ENCODE results near the gene TMEM53. TPM values are rescaled to one million over a fixed set of nuclear protein-coding genes. Genes with fewer than 3 reads are reported as not detected.

Gene TMEM53
- total RNA-seq, 2 donors from 2014 or later, result 10.2 to 10.8 TPM

DNA sequence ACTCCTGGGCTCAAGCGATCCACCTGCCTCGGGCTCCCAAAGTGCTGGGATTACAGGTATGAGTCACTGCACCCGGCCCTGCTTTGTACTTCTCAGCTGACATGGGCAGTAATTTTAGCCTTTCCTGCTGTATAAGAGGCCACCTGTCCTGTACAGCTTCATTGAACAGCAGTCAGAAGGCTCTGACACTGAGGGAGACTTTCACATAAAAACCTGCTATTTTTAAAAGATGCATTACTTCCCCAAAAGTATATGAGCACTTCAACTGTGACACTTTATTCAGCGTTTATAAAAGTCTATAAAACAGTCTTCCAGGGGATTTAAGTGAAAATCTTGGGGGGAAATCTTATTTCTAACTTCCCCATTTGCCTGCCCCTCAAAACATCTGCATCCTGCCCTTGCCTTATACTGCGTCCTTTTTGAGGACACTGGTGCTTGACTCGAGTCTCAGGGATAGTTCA lies 39.1 kb upstream of the TMEM53 start:
- peaks cover 5% of the 10 kb centered on the region for H3K36me3 Mint-ChIP-seq (ENCODE audit: low read depth)
- H3K4me1 Mint-ChIP-seq, result peaks cover 5% of the 10 kb centered on the region
- H3K9me3 Mint-ChIP-seq, result peaks cover 10% of the 10 kb centered on the region

GRCh38 chr1:44707959-44708831 lies 33.9 kb upstream of the TMEM53 start:
- peaks cover 14% of the 10 kb centered on the region for H3K9me3 Mint-ChIP-seq
- 67 to 77% methylated on average over 12 to 15 of the region's 15 CpGs for WGBS, 2 experiments (ENCODE audit: insufficient coverage in 1 of 2, insufficient read length in 1 of 2)
- no peaks in the 10 kb centered on the region for H3K4me1 ChIP-seq (ENCODE audit: control insufficient read depth, insufficient read depth, low read length)
- peak; percentile 70 for DNase-seq
- no peak overlapping the region for H3K4me3 ChIP-seq (ENCODE audit: low read length)
- H3K36me3 Mint-ChIP-seq (ENCODE audit: low read depth), result peaks cover 5% of the 10 kb centered on the region
- H3K27me3 ChIP-seq (ENCODE audit: control insufficient read depth, insufficient read depth, low read length, poor library complexity, severe bottlenecking), result no peaks in the 10 kb centered on the region
- peaks cover 18% of the 10 kb centered on the region for H3K27me3 Mint-ChIP-seq (ENCODE audit: insufficient read depth)
- H3K4me3 Mint-ChIP-seq, result no peak overlapping the region
- no peaks in the 10 kb centered on the region for H3K4me1 Mint-ChIP-seq
- TF ChIP-seq CTCF (conservative IDR thresholded peaks at IDR 0.05), result peak; percentile 78
- no peak overlapping the region for H3K9ac ChIP-seq (ENCODE audit: extremely low read depth, low read length, poor library complexity, severe bottlenecking)
- H3K36me3 ChIP-seq (ENCODE audit: control insufficient read depth, insufficient read depth, low read length), result no peaks in the 10 kb centered on the region
- H3K27ac Mint-ChIP-seq, result no peak overlapping the region
- H3K9me3 ChIP-seq (ENCODE audit: control insufficient read depth, low read length), result no peaks in the 10 kb centered on the region
- no peak overlapping the region for H3K27ac ChIP-seq (ENCODE audit: low read depth, low read length)

More for the DNA sequence above, 39.1 kb upstream of the TMEM53 start:
- TF ChIP-seq CTCF (conservative IDR thresholded peaks at IDR 0.05), result no peak
- no peaks in the 10 kb centered on the region for H3K27me3 ChIP-seq (ENCODE audit: control insufficient read depth, insufficient read depth, low read length, poor library complexity, severe bottlenecking)
- H3K4me3 ChIP-seq (ENCODE audit: low read length), result no peak overlapping the region
- peaks cover 7% of the 10 kb centered on the region for H3K4me1 ChIP-seq (ENCODE audit: control insufficient read depth, insufficient read depth, low read length)
- 85 to 90% methylated on average over 5 to 6 of the region's 6 CpGs for WGBS, 2 experiments (ENCODE audit: insufficient coverage in 1 of 2, insufficient read length in 1 of 2)
- H3K9ac ChIP-seq (ENCODE audit: extremely low read depth, low read length, poor library complexity, severe bottlenecking), result no peak overlapping the region
- Mint-ChIP-seq H3K27me3 (ENCODE audit: insufficient read depth) (peaks cover 22% of the 10 kb centered on the region), H3K4me3 (no peak overlapping the region), H3K27ac (no peak overlapping the region)
- no peaks in the 10 kb centered on the region for H3K9me3 ChIP-seq (ENCODE audit: control insufficient read depth, low read length)
- no peak for DNase-seq
- no peaks in the 10 kb centered on the region for H3K36me3 ChIP-seq (ENCODE audit: control insufficient read depth, insufficient read depth, low read length)
- H3K27ac ChIP-seq (ENCODE audit: low read depth, low read length), result no peak overlapping the region

DNA sequence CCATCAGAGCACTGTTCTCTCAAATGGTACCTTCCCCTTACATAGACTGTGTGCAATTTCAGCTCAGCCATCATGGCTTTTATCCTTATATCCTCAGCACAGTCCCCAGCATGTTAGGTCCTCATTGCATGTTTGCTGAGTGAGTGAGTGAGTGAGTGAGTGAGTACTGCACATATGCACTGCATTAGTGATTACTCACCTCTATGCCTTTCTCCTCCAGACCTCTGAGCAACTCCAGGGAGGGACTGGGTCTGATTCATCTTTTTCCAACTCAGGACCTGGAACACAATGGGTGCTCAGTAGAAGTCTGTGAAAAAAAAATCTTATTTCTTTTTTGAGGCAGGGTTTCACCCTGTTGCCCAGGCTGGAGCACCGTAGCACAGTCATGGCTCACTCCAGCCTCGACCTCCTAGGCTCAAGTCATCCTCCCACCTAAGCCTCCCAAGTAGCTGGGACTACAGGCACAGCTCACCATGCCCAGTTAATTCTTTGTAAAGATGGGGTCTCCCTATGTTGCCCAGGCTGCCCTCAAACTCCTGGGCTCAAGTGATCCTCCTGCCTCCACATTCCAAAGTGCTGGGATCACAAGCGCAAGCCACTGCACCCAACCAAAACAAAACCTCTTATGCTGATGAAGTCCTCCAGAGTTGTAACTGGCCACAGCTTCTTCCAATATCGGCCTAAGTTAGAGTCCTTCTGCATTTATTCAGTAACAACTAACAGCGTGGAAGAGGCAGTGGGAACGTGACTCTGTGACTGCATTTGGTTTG lies 33.0 kb upstream of the TMEM53 start:
- TF ChIP-seq CTCF (conservative IDR thresholded peaks at IDR 0.05), result no peak
- WGBS, 2 experiments (ENCODE audit: insufficient coverage in 1 of 2, insufficient read length in 1 of 2), result 91 to 92% methylated on average over 6 of the region's 6 CpGs
- H3K4me1 Mint-ChIP-seq, result no peaks in the 10 kb centered on the region
- Histone ChIP-seq H3K27me3 (ENCODE audit: control insufficient read depth, insufficient read depth, low read length, poor library complexity, severe bottlenecking) (no peaks in the 10 kb centered on the region), H3K36me3 (ENCODE audit: control insufficient read depth, insufficient read depth, low read length) (no peaks in the 10 kb centered on the region), H3K9me3 (ENCODE audit: control insufficient read depth, low read length) (no peaks in the 10 kb centered on the region), H3K9ac (ENCODE audit: extremely low read depth, low read length, poor library complexity, severe bottlenecking) (no peak overlapping the region), H3K4me3 (ENCODE audit: low read length) (no peak overlapping the region), H3K27ac (ENCODE audit: low read depth, low read length) (no peak overlapping the region), H3K4me1 (ENCODE audit: control insufficient read depth, insufficient read depth, low read length) (no peaks in the 10 kb centered on the region)
- H3K4me3 Mint-ChIP-seq, result no peak overlapping the region
- DNase-seq, result no peak
- H3K9me3 Mint-ChIP-seq, result peaks cover 14% of the 10 kb centered on the region
- H3K27me3 Mint-ChIP-seq (ENCODE audit: insufficient read depth), result peaks cover 18% of the 10 kb centered on the region
- no peak overlapping the region for H3K27ac Mint-ChIP-seq
- H3K36me3 Mint-ChIP-seq (ENCODE audit: low read depth), result peaks cover 5% of the 10 kb centered on the region
